ENCODE results near the gene STX16. TPM values are rescaled to one million over a fixed set of nuclear protein-coding genes. Genes with fewer than 3 reads are reported as not detected.

Gene STX16
- total RNA-seq, 1 experiment from 2014 or later, result 89.1 TPM

GRCh38 chr20:58669287-58670006 is 18.4 kb downstream of the STX16 start (continued):
- no peak for TF ChIP-seq HMGXB4 (CRISPR knock-in tag; IDR thresholded peaks at IDR 0.05)
- peak; percentile 62; the same call in 1 of the 2 replicates for TF ChIP-seq ZNF423 (CRISPR knock-in tag; IDR thresholded peaks at IDR 0.05)

- peak overlapping the region; percentile 100 for H3K27ac Mint-ChIP-seq
- no peaks in the 10 kb centered on the region for H3K9me3 Mint-ChIP-seq
- H3K4me3 Mint-ChIP-seq, result peak overlapping the region; percentile 49
- H3K4me1 Mint-ChIP-seq, result peaks cover 81% of the 10 kb centered on the region
- POLR2A ChIA-PET, result interaction anchor here (0.8 to 3.2 kb wide), 8 partner anchors 10 to 158 kb away, joined by 3 to 22 read pairs (median 4); partner anchors contain the start of gene STX16
- no peak for ATAC-seq
- no peaks in the 10 kb centered on the region for H3K27me3 Mint-ChIP-seq (ENCODE audit: low read depth)
- CTCF ChIA-PET, result interaction anchor here (1.2 to 3.2 kb wide), 8 partner anchors 12 to 362 kb away, joined by 3 to 42 read pairs (median 8); partner anchors contain the start of genes ATP5F1E, NPEPL1 and STX16
- peaks cover 47% of the 10 kb centered on the region for H3K36me3 Mint-ChIP-seq
- no peak for DNase-seq (ENCODE audit: low spot score)
- no peak for TF ChIP-seq ZNF121 (CRISPR knock-in tag; IDR thresholded peaks at IDR 0.05)
- TF ChIP-seq, protein P1, sequence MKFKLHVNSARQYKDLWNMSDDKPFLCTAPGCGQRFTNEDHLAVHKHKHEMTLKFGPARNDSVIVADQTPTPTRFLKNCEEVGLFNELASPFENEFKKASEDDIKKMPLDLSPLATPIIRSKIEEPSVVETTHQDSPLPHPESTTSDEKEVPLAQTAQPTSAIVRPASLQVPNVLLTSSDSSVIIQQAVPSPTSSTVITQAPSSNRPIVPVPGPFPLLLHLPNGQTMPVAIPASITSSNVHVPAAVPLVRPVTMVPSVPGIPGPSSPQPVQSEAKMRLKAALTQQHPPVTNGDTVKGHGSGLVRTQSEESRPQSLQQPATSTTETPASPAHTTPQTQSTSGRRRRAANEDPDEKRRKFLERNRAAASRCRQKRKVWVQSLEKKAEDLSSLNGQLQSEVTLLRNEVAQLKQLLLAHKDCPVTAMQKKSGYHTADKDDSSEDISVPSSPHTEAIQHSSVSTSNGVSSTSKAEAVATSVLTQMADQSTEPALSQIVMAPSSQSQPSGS (CRISPR knock-in tag; IDR thresholded peaks at IDR 0.05; ENCODE audit: borderline replicate concordance, low read depth), result no peak
- no peak for TF ChIP-seq NR2C2 (CRISPR knock-in tag; IDR thresholded peaks at IDR 0.05)
- TF ChIP-seq NFATC4 (CRISPR knock-in tag; IDR thresholded peaks at IDR 0.05), result no peak
- TF ChIP-seq, protein P2, sequence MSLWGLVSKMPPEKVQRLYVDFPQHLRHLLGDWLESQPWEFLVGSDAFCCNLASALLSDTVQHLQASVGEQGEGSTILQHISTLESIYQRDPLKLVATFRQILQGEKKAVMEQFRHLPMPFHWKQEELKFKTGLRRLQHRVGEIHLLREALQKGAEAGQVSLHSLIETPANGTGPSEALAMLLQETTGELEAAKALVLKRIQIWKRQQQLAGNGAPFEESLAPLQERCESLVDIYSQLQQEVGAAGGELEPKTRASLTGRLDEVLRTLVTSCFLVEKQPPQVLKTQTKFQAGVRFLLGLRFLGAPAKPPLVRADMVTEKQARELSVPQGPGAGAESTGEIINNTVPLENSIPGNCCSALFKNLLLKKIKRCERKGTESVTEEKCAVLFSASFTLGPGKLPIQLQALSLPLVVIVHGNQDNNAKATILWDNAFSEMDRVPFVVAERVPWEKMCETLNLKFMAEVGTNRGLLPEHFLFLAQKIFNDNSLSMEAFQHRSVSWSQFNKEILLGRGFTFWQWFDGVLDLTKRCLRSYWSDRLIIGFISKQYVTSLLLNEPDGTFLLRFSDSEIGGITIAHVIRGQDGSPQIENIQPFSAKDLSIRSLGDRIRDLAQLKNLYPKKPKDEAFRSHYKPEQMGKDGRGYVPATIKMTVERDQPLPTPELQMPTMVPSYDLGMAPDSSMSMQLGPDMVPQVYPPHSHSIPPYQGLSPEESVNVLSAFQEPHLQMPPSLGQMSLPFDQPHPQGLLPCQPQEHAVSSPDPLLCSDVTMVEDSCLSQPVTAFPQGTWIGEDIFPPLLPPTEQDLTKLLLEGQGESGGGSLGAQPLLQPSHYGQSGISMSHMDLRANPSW (CRISPR knock-in tag; conservative IDR thresholded peaks at IDR 0.05; ENCODE audit: low read depth), result no peak
- no peak for TF ChIP-seq FOXP1 (CRISPR knock-in tag; IDR thresholded peaks at IDR 0.05; ENCODE audit: borderline replicate concordance)
- TF ChIP-seq TCF7 (CRISPR knock-in tag; IDR thresholded peaks at IDR 0.05; ENCODE audit: low read depth), result no peak
- TF ChIP-seq, protein P3, sequence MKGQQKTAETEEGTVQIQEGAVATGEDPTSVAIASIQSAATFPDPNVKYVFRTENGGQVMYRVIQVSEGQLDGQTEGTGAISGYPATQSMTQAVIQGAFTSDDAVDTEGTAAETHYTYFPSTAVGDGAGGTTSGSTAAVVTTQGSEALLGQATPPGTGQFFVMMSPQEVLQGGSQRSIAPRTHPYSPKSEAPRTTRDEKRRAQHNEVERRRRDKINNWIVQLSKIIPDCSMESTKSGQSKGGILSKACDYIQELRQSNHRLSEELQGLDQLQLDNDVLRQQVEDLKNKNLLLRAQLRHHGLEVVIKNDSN (CRISPR knock-in tag; IDR thresholded peaks at IDR 0.05), result no peak
- TF ChIP-seq, protein P4, sequence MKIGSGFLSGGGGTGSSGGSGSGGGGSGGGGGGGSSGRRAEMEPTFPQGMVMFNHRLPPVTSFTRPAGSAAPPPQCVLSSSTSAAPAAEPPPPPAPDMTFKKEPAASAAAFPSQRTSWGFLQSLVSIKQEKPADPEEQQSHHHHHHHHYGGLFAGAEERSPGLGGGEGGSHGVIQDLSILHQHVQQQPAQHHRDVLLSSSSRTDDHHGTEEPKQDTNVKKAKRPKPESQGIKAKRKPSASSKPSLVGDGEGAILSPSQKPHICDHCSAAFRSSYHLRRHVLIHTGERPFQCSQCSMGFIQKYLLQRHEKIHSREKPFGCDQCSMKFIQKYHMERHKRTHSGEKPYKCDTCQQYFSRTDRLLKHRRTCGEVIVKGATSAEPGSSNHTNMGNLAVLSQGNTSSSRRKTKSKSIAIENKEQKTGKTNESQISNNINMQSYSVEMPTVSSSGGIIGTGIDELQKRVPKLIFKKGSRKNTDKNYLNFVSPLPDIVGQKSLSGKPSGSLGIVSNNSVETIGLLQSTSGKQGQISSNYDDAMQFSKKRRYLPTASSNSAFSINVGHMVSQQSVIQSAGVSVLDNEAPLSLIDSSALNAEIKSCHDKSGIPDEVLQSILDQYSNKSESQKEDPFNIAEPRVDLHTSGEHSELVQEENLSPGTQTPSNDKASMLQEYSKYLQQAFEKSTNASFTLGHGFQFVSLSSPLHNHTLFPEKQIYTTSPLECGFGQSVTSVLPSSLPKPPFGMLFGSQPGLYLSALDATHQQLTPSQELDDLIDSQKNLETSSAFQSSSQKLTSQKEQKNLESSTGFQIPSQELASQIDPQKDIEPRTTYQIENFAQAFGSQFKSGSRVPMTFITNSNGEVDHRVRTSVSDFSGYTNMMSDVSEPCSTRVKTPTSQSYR (CRISPR knock-in tag; IDR thresholded peaks at IDR 0.05), result no peak
- no peak for TF ChIP-seq NFE2L1 (CRISPR knock-in tag; IDR thresholded peaks at IDR 0.05)
- no peak for TF ChIP-seq ZNF138 (CRISPR knock-in tag; conservative IDR thresholded peaks at IDR 0.05)
- no peak for TF ChIP-seq ZNF671 (CRISPR knock-in tag; IDR thresholded peaks at IDR 0.05)
- no peak for TF ChIP-seq ZNF512 (CRISPR knock-in tag; IDR thresholded peaks at IDR 0.05; ENCODE audit: borderline replicate concordance)
- no peak for TF ChIP-seq FOXJ3 (CRISPR knock-in tag; IDR thresholded peaks at IDR 0.05; ENCODE audit: borderline replicate concordance)
- TF ChIP-seq, protein P5, sequence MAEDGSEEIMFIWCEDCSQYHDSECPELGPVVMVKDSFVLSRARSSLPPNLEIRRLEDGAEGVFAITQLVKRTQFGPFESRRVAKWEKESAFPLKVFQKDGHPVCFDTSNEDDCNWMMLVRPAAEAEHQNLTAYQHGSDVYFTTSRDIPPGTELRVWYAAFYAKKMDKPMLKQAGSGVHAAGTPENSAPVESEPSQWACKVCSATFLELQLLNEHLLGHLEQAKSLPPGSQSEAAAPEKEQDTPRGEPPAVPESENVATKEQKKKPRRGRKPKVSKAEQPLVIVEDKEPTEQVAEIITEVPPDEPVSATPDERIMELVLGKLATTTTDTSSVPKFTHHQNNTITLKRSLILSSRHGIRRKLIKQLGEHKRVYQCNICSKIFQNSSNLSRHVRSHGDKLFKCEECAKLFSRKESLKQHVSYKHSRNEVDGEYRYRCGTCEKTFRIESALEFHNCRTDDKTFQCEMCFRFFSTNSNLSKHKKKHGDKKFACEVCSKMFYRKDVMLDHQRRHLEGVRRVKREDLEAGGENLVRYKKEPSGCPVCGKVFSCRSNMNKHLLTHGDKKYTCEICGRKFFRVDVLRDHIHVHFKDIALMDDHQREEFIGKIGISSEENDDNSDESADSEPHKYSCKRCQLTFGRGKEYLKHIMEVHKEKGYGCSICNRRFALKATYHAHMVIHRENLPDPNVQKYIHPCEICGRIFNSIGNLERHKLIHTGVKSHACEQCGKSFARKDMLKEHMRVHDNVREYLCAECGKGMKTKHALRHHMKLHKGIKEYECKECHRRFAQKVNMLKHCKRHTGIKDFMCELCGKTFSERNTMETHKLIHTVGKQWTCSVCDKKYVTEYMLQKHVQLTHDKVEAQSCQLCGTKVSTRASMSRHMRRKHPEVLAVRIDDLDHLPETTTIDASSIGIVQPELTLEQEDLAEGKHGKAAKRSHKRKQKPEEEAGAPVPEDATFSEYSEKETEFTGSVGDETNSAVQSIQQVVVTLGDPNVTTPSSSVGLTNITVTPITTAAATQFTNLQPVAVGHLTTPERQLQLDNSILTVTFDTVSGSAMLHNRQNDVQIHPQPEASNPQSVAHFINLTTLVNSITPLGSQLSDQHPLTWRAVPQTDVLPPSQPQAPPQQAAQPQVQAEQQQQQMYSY (CRISPR knock-in tag; IDR thresholded peaks at IDR 0.05), result no peak
- TF ChIP-seq SP1 (CRISPR knock-in tag; conservative IDR thresholded peaks at IDR 0.05), result no peak
- no peak for TF ChIP-seq TEAD1 (CRISPR knock-in tag; IDR thresholded peaks at IDR 0.05)
- TF ChIP-seq MYBL2 (CRISPR knock-in tag; IDR thresholded peaks at IDR 0.05), result no peak
- TF ChIP-seq MXD4 (CRISPR knock-in tag; IDR thresholded peaks at IDR 0.05; ENCODE audit: borderline replicate concordance), result no peak
These were observed 19.0 kb downstream of the STX16 start for GRCh38 chr20:58670102-58670501.

Measured in WTC11 (cell line).